Lower leg skin (tissue), 3 donors: ENCODE measurements around the gene USP27X.

ENCODE experiments used
- POLR2A ChIP-seq, 2 donors: fragments of 450-650 bp; IDR thresholded peaks; one replicate each; pipeline ENCODE4 v1.6.1; 2016 to 2017; ENCODE audit warnings: antibody characterized with exemption in 2 of 2, mild to moderate bottlenecking in 1 of 2, moderate library complexity in 1 of 2
- TF ChIP-seq, protein P1 (sequence below), 3 donors: fragments of 450-650 bp; IDR thresholded peaks; one replicate each; pipeline ENCODE4 v1.5.1; 2016; ENCODE audit warnings: antibody characterized with exemption in 3 of 3, mild to moderate bottlenecking in 3 of 3, moderate library complexity in 2 of 3

DNA sequence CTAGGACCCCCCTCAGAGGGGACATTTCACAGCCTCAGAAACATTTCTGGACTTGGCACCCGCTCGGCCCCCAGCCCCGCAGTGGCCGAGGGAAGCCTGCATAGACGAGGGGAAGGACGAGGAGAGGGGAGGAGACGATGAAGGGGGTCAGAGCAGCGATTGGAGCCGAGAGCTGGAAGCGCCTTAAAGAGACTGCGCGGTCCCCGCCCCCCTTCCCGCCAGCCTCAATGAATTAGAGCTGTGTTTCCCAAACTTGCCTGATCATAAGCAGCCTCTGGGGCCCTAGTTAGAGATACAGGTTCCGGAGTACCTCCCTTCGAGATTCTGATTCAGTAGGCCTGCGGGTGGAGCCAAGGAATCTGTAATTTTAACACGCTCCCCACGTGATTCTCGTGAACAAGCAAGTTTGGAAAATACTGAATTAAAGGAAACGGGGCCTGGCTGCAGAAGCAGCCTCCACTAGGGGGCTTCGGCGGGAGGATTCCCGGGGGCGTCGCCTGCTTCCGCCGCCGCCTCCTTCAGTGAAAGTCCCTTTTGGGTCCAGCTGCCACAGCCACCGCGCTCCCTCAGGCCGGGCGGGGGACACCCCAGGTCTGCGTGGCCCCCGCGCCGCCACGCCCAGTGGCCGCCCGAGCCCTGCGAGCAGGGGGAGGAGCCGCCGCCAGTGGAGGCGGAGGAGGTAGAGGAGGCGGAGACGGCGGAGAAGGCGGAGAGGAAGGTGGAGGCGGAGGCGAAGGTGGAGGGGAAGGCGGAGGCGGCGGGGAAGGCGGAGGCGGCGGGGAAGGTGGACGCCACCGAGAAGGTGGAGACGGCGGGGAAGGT is at the start of gene USP27X:
- TF ChIP-seq, protein P1, sequence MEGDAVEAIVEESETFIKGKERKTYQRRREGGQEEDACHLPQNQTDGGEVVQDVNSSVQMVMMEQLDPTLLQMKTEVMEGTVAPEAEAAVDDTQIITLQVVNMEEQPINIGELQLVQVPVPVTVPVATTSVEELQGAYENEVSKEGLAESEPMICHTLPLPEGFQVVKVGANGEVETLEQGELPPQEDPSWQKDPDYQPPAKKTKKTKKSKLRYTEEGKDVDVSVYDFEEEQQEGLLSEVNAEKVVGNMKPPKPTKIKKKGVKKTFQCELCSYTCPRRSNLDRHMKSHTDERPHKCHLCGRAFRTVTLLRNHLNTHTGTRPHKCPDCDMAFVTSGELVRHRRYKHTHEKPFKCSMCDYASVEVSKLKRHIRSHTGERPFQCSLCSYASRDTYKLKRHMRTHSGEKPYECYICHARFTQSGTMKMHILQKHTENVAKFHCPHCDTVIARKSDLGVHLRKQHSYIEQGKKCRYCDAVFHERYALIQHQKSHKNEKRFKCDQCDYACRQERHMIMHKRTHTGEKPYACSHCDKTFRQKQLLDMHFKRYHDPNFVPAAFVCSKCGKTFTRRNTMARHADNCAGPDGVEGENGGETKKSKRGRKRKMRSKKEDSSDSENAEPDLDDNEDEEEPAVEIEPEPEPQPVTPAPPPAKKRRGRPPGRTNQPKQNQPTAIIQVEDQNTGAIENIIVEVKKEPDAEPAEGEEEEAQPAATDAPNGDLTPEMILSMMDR (IDR thresholded peaks at IDR 0.05): no peak
- TF ChIP-seq POLR2A (IDR thresholded peaks at IDR 0.05): no peak
